Gastrocnemius medialis (tissue), 4 donors: Measurements from ENCODE around the gene PLEKHG3.

Experiments
- CTCF ChIP-seq, 5 experiments: fragments of 450-650 bp in 3 of 5; fragments of 200-600 bp in 2 of 5; sonication (generic) in 2 of 5; IDR thresholded peaks in 4 of 5; conservative IDR thresholded peaks in 1 of 5; 1 replicate in 4 of 5; 2 replicates in 1 of 5; pipeline ENCODE4 v1.5.1; 2016 to 2019; ENCODE audit warnings: antibody characterized with exemption in 5 of 5, mild to moderate bottlenecking in 3 of 5, moderate library complexity in 3 of 5
- POLR2A ChIP-seq, 2 donors: fragments of 450-650 bp; IDR thresholded peaks; one replicate each; pipeline ENCODE4 v1.6.1; 2017; ENCODE audit warnings: antibody characterized with exemption in 2 of 2, mild to moderate bottlenecking in 2 of 2, moderate library complexity in 2 of 2

- TF ChIP-seq CTCF (IDR thresholded peaks at IDR 0.05 in 4 of 5, conservative IDR thresholded peaks at IDR 0.05 in 1 of 5) (no peak), POLR2A (IDR thresholded peaks at IDR 0.05) (no peak)
These were observed 58.1 kb downstream of the PLEKHG3 start for GRCh38 chr14:64762044-64763034.
